OCI-LY7 (cell line): ENCODE results near the gene VIL1. TPM values are rescaled to one million over a fixed set of nuclear protein-coding genes. Genes with fewer than 3 reads are reported as not detected.

Source experiments
- BruUV-seq: library from RNA; stranded (reverse); fragments of 400-500 nt; replicated peaks from 2 replicates; lab custom pipeline; 2021; lab: Mats Ljungman, UMichigan
- CTCF ChIA-PET: fragments of 300-600 bp; sonication (Branson Sonifier 250); formaldehyde crosslinking; loops from one replicate; lab custom pipeline; 2022; ENCODE audit warnings: antibody characterized with exemption; ENCODE audit not compliant: unreplicated experiment; lab: Charles Lee
- POLR2A ChIA-PET: fragments of 300-600 bp; sonication (Branson Sonifier 250); formaldehyde crosslinking; loops from one replicate; lab custom pipeline; 2022; ENCODE audit warnings: antibody characterized with exemption; lab: Charles Lee
- DNase-seq: peaks from one replicate; pipeline ENCODE4 v3.0.0-alpha.2; 2015; ENCODE audit warnings: low spot score
- H2AFZ ChIP-seq: fragments of 200-600 bp; sonication (generic), shearing (Covaris generic); 2 replicates; pipeline ENCODE4 v1.6.1; 2014; ENCODE audit warnings: mild to moderate bottlenecking, antibody characterized with exemption, low read length, moderate library complexity
- H3K27ac ChIP-seq: fragments of 200-600 bp; sonication (generic); 2 replicates; pipeline ENCODE4 v1.5.1; 2014; ENCODE audit warnings: mixed run types, low read depth, mild to moderate bottlenecking, moderate library complexity, low read length, inconsistent platforms; ENCODE audit not compliant: poor library complexity, severe bottlenecking
- H3K36me3 ChIP-seq: fragments of 200-600 bp; sonication (generic); 2 replicates; pipeline ENCODE4 v1.6.1; 2014; ENCODE audit warnings: mild to moderate bottlenecking, antibody characterized with exemption, low read length, moderate library complexity, mixed read lengths; ENCODE audit not compliant: insufficient read depth
- H3K4me1 ChIP-seq: fragments of 200-600 bp; sonication (generic); 2 replicates; pipeline ENCODE4 v1.5.1; 2014; ENCODE audit warnings: mild to moderate bottlenecking, low read length; ENCODE audit not compliant: insufficient read depth, poor library complexity, severe bottlenecking
- H3K4me2 ChIP-seq: fragments of 200-600 bp; sonication (generic); 2 replicates; pipeline ENCODE4 v1.6.1; 2014; ENCODE audit warnings: mild to moderate bottlenecking, low read length
- H3K4me3 ChIP-seq: fragments of 200-600 bp; sonication (generic); 2 replicates; pipeline ENCODE4 v1.5.1; 2014; ENCODE audit warnings: mild to moderate bottlenecking, low read depth, low read length; ENCODE audit not compliant: poor library complexity, severe bottlenecking
- H3K79me2 ChIP-seq: fragments of 200-600 bp; sonication (generic); 2 replicates; pipeline ENCODE4 v1.6.1; 2016; ENCODE audit warnings: low read depth, mild to moderate bottlenecking, low read length, moderate library complexity, mixed read lengths; ENCODE audit not compliant: insufficient read depth
- H3K9me2 ChIP-seq: fragments of 200-600 bp; sonication (generic); 2 replicates; pipeline ENCODE4 v1.6.1; 2016; ENCODE audit warnings: mild to moderate bottlenecking, low read length, mixed read lengths; ENCODE audit not compliant: insufficient read depth
- H3K9me3 ChIP-seq: fragments of 200-600 bp; sonication (generic); 2 replicates; pipeline ENCODE4 v1.6.1; 2014; ENCODE audit warnings: mild to moderate bottlenecking, mixed run types, low read length, mixed read lengths
- H4K20me1 ChIP-seq: fragments of 200-600 bp; sonication (generic); 2 replicates; pipeline ENCODE4 v1.6.1; 2014; ENCODE audit warnings: mild to moderate bottlenecking, antibody characterized with exemption, low read length, moderate library complexity, mixed read lengths; ENCODE audit not compliant: insufficient read depth
- EZH2phosphoT487 ChIP-seq: fragments of 200-600 bp; sonication (generic); IDR thresholded peaks from 2 replicates; pipeline ENCODE4 v1.6.1; 2018; ENCODE audit warnings: low read depth, borderline replicate concordance, mild to moderate bottlenecking, mixed run types, antibody characterized with exemption, low read length, moderate library complexity, mixed read lengths
- intact Hi-C: fragments of 100-400 bp; cut with micrococcal nuclease; formaldehyde crosslinking; loops from one replicate; pipeline ENCODE4 v1.10.0; 2022; ENCODE audit not compliant: unreplicated experiment
- total RNA-seq, 2 experiments: library from RNA; depleted of rRNA in 1 of 2; stranded (reverse); fragments of >200 nt in 1 of 2; shearing (Covaris generic) in 1 of 2; gene quantifications; 2 replicates each; pipeline ENCODE4 v1.2.3, GENCODE V29; 2014 to 2022
- TF ChIP-seq, protein P1 (sequence below): fragments of 200-600 bp; sonication (generic); conservative IDR thresholded peaks from 2 replicates; pipeline ENCODE4 v1.5.1; 2014; ENCODE audit warnings: mild to moderate bottlenecking, antibody characterized with exemption, low read length, moderate library complexity, mixed read lengths

The VIL1 gene
- total RNA-seq, 2 experiments from 2014 or later = 0.47 TPM; not detected in 1

DNA sequence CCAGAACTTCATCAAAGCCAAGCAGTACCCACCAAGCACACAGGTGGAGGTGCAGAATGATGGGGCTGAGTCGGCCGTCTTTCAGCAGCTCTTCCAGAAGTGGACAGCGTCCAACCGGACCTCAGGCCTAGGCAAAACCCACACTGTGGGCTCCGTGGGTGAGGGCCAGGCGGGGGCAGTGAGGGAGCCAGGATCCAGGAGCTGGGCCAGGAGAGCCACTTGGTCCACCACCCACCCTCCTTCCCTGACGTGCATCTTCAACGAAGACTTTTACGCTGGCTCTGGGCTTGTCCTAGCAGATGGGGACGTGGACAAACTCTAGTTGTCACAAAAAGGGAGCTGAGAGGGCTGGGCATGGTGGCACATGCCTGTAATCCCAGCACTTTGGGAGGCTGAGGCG lies 11.8 kb downstream of the VIL1 start:
- TF ChIP-seq, protein P1, sequence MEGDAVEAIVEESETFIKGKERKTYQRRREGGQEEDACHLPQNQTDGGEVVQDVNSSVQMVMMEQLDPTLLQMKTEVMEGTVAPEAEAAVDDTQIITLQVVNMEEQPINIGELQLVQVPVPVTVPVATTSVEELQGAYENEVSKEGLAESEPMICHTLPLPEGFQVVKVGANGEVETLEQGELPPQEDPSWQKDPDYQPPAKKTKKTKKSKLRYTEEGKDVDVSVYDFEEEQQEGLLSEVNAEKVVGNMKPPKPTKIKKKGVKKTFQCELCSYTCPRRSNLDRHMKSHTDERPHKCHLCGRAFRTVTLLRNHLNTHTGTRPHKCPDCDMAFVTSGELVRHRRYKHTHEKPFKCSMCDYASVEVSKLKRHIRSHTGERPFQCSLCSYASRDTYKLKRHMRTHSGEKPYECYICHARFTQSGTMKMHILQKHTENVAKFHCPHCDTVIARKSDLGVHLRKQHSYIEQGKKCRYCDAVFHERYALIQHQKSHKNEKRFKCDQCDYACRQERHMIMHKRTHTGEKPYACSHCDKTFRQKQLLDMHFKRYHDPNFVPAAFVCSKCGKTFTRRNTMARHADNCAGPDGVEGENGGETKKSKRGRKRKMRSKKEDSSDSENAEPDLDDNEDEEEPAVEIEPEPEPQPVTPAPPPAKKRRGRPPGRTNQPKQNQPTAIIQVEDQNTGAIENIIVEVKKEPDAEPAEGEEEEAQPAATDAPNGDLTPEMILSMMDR = no peak
- TF ChIP-seq EZH2phosphoT487 = no peak
- POLR2A ChIA-PET = interaction anchor here (0.7 kb wide), 2 partner anchors 11 to 300 kb away, joined by 3 to 5 read pairs; no protein-coding TSS in a partner anchor
- Histone ChIP-seq H2AFZ (no peak overlapping the region), H3K4me1 (no peaks in the 10 kb centered on the region), H3K27ac (no peak overlapping the region), H4K20me1 (no peaks in the 10 kb centered on the region), H3K9me3 (no peaks in the 10 kb centered on the region), H3K36me3 (no peaks in the 10 kb centered on the region), H3K4me3 (no peak overlapping the region), H3K79me2 (no peaks in the 10 kb centered on the region), H3K9me2 (no peaks in the 10 kb centered on the region), H3K4me2 (no peak overlapping the region)
- CTCF ChIA-PET = no interaction called here
- intact Hi-C loops = loop anchor here (10.0 kb wide), 1 partner anchor 414 kb away; no protein-coding TSS in a partner anchor
- no TSS peak for BruUV-seq
- no peak for DNase-seq

DNA sequence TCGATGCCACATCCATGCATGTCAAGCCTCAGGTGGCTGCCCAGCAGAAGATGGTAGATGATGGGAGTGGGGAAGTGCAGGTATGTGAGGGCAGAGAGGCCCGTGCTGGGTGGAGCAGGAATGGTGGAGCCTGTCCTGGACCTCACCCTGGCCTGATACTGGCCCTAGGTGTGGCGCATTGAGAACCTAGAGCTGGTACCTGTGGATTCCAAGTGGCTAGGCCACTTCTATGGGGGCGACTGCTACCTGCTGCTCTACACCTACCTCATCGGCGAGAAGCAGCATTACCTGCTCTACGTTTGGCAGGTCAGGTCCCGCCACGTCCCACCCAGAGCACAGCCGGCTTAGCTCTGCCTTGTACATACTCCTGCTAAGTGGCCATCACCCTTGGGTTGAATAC lies 13.0 kb downstream of the VIL1 start:
- Histone ChIP-seq H3K4me3 (no peak overlapping the region), H3K9me2 (no peaks in the 10 kb centered on the region), H4K20me1 (no peaks in the 10 kb centered on the region), H3K36me3 (no peaks in the 10 kb centered on the region), H2AFZ (no peak overlapping the region), H3K4me2 (no peak overlapping the region), H3K27ac (no peak overlapping the region), H3K9me3 (no peaks in the 10 kb centered on the region), H3K4me1 (no peaks in the 10 kb centered on the region), H3K79me2 (no peaks in the 10 kb centered on the region)
- no peak for TF ChIP-seq EZH2phosphoT487
- TF ChIP-seq, protein P1 = no peak
- ChIA-PET CTCF (no interaction called here), POLR2A (interaction anchor here (1.1 kb wide), 1 partner anchor 132 kb away, joined by 5 read pairs; no protein-coding TSS in a partner anchor)
- intact Hi-C loops = loop anchor here (10.0 kb wide), 1 partner anchor 413 kb away; no protein-coding TSS in a partner anchor
- no peak for DNase-seq
- no TSS peak for BruUV-seq

DNA sequence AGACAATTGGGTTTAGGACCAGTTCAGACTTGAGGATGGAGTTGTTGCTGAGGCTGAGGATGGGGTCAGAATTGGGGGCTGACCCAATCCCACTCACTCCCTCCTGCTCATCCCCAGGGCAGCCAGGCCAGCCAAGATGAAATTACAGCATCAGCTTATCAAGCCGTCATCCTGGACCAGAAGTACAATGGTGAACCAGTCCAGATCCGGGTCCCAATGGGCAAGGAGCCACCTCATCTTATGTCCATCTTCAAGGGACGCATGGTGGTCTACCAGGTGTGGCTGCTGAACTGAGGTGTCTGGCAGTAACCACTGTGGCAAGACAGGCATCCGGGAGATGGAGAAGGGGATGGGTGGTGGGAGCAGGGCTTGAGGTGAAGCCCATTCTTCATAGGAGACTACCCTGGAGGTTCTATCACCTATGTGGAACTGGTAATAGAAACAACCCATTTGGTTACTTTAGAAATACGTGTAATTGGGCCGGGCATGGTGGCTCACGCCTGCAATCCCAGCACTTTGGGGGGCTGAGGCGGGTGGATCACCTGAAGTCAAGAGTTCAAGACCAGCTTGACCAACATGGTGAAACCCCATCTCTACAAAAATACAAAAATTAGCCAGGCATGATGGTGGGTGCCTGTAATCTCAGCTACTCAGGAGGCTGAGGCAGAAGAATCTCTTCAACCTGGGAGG lies 13.9 kb downstream of the VIL1 start:
- ChIA-PET CTCF (no interaction called here), POLR2A (no interaction called here)
- no peak overlapping the region for H3K4me2 ChIP-seq
- BruUV-seq = no TSS peak
- DNase-seq = no peak
- no peaks in the 10 kb centered on the region for H3K4me1 ChIP-seq
- H3K79me2 ChIP-seq = no peaks in the 10 kb centered on the region
- intact Hi-C loops = loop anchor here (10.0 kb wide), 1 partner anchor 412 kb away; no protein-coding TSS in a partner anchor
- no peak overlapping the region for H3K4me3 ChIP-seq
- no peaks in the 10 kb centered on the region for H4K20me1 ChIP-seq
- no peaks in the 10 kb centered on the region for H3K36me3 ChIP-seq
- no peak overlapping the region for H3K27ac ChIP-seq
- H3K9me2 ChIP-seq = no peaks in the 10 kb centered on the region
- H3K9me3 ChIP-seq = no peaks in the 10 kb centered on the region
- TF ChIP-seq EZH2phosphoT487 = no peak
- TF ChIP-seq, protein P1 = no peak
- H2AFZ ChIP-seq = no peak overlapping the region
